Gastrocnemius medialis (tissue), 4 donors: ENCODE data around the gene ILKAP. TPM values are rescaled to one million over a fixed set of nuclear protein-coding genes. Genes with fewer than 3 reads are reported as not detected.

ENCODE experiments used
- ATAC-seq, 2 donors: fragments of 150-250 bp; one replicate each; pipeline ENCODE4 v1.9.1; 2016
- DNase-seq, 2 donors: peaks; one replicate each; pipeline ENCODE4 v3.0.0-alpha.2; 2019
- H3K27ac ChIP-seq, 4 donors: fragments of 200-600 bp; sonication (generic); 1 replicate in 1 of 4; 2 replicates in 3 of 4; pipeline ENCODE4 v1.5.1; 2016 to 2018; ENCODE audit warnings: mild to moderate bottlenecking in 2 of 4, moderate library complexity in 1 of 4
- H3K27me3 ChIP-seq, 3 donors: fragments of 200-600 bp; sonication (generic) in 2 of 3; 1 replicate in 1 of 3; 2 replicates in 2 of 3; pipeline versions ENCODE4 v1.5.1 to v1.6.0; 2016 to 2019; ENCODE audit warnings: mild to moderate bottlenecking in 1 of 3, moderate library complexity in 1 of 3
- H3K36me3 ChIP-seq, 2 donors: fragments of 200-600 bp; sonication (generic) in 1 of 2; one replicate each; pipeline ENCODE4 v1.5.1; 2017 to 2018
- H3K4me1 ChIP-seq, 2 donors: fragments of 200-600 bp; sonication (generic) in 1 of 2; one replicate each; pipeline ENCODE4 v1.5.1; 2016 to 2017; ENCODE audit warnings: mild to moderate bottlenecking in 2 of 2
- H3K4me3 ChIP-seq, 4 donors: fragments of 200-600 bp; sonication (generic) in 3 of 4; 1 replicate in 1 of 4; 2 replicates in 3 of 4; pipeline ENCODE4 v1.5.1; 2016 to 2019; ENCODE audit warnings: mild to moderate bottlenecking in 2 of 4
- H3K9me3 ChIP-seq, 3 donors: fragments of 200-600 bp; sonication (generic) in 2 of 3; 1 replicate in 1 of 3; 2 replicates in 2 of 3; pipeline ENCODE4 v1.5.1; 2016 to 2019
- CTCF ChIP-seq, 5 experiments: fragments of 450-650 bp in 3 of 5; fragments of 200-600 bp in 2 of 5; sonication (generic) in 2 of 5; IDR thresholded peaks in 4 of 5; conservative IDR thresholded peaks in 1 of 5; 1 replicate in 4 of 5; 2 replicates in 1 of 5; pipeline ENCODE4 v1.5.1; 2016 to 2019; ENCODE audit warnings: antibody characterized with exemption in 5 of 5, mild to moderate bottlenecking in 3 of 5, moderate library complexity in 3 of 5
- POLR2A ChIP-seq, 2 donors: fragments of 450-650 bp; IDR thresholded peaks; one replicate each; pipeline ENCODE4 v1.6.1; 2017; ENCODE audit warnings: antibody characterized with exemption in 2 of 2, mild to moderate bottlenecking in 2 of 2, moderate library complexity in 2 of 2
- in situ Hi-C, 4 donors: fragments of 200-750 bp; cut with MboI; loops; one replicate each; pipeline versions ENCODE4 v1.15.0 to v1.8.0; 2017; ENCODE audit warnings: low sequenced_read_pairs in 4 of 4
- intact Hi-C: fragments of 100-400 bp; cut with DNase I; formaldehyde crosslinking; loops from one replicate; pipeline ENCODE4 v1.15.1; 2023; ENCODE audit warnings: low total_unique reads
- total RNA-seq, 4 donors: library from RNA; depleted of rRNA; stranded (reverse); fragments of >200 nt; gene quantifications; one replicate each; pipeline versions ENCODE4 v1.1.0 to v1.2.3, GENCODE V29; 2016

The ILKAP gene
- total RNA-seq, 4 donors from 2014 or later: 16.6 to 30.1 (median 23.3) TPM

GRCh38 chr2:238250896-238251295, 47.4 kb upstream of the ILKAP start:
- ATAC-seq (no peak), DNase-seq (no peak)
- Histone ChIP-seq H3K9me3 (no peaks in the 10 kb centered on the region), H3K36me3 (peaks cover 4 to 60% of the 10 kb centered on the region in 2 donors), H3K27ac (no peak overlapping the region), H3K4me1 (peaks cover 23 to 34% of the 10 kb centered on the region in 2 donors), H3K4me3 (no peak overlapping the region), H3K27me3 (no peaks in the 10 kb centered on the region)
- in situ Hi-C loops (loop anchor here in 2 of 4 donors (25.0 kb wide), 2 partner anchors 289 to 389 kb away; partner anchors contain the start of genes RAMP1 (in 1 of the 2) and UBE2F (in 1 of the 2)), intact Hi-C loops (no loop called here)
- TF ChIP-seq CTCF (IDR thresholded peaks at IDR 0.05 in 4 of 5, conservative IDR thresholded peaks at IDR 0.05 in 1 of 5) (no peak), POLR2A (IDR thresholded peaks at IDR 0.05) (no peak)

- H3K36me3 ChIP-seq: peaks cover 0 to 41% of the 10 kb centered on the region in 2 donors
- TF ChIP-seq CTCF (IDR thresholded peaks at IDR 0.05 in 4 of 5, conservative IDR thresholded peaks at IDR 0.05 in 1 of 5): no peak
- no peak for TF ChIP-seq POLR2A (IDR thresholded peaks at IDR 0.05)
- no peaks in the 10 kb centered on the region for H3K9me3 ChIP-seq
- H3K4me1 ChIP-seq: peaks cover 34 to 49% of the 10 kb centered on the region in 2 donors
- H3K27me3 ChIP-seq: no peaks in the 10 kb centered on the region
- ATAC-seq (peak; percentile 3 to 13), DNase-seq (no peak)
- H3K4me3 ChIP-seq: no peak overlapping the region
- in situ Hi-C loops (no loop called here), intact Hi-C loops (loop anchor here (5.0 kb wide), 1 partner anchor 74 kb away; the partner anchor contains the start of gene TRAF3IP1)
- H3K27ac ChIP-seq: peak overlapping the region; percentile 89 to 96 (median 92)
Measured at GRCh38 chr2:238247841-238248453, 44.5 kb upstream of the ILKAP start.

GRCh38 chr2:238247002-238247822, 43.7 kb upstream of the ILKAP start:
- Histone ChIP-seq H3K27me3 (no peaks in the 10 kb centered on the region), H3K27ac (peak overlapping the region; percentile 89 to 96 (median 92)), H3K9me3 (no peaks in the 10 kb centered on the region), H3K36me3 (peaks cover 0 to 34% of the 10 kb centered on the region in 2 donors), H3K4me3 (no peak overlapping the region), H3K4me1 (peaks cover 42 to 56% of the 10 kb centered on the region in 2 donors)
- DNase-seq (peak; percentile 77 to 87), ATAC-seq (peak; percentile 82 to 89)
- in situ Hi-C loops (no loop called here), intact Hi-C loops (loop anchor here (5.0 kb wide), 1 partner anchor 75 kb away; the partner anchor contains the start of gene TRAF3IP1)
- TF ChIP-seq CTCF (IDR thresholded peaks at IDR 0.05 in 4 of 5, conservative IDR thresholded peaks at IDR 0.05 in 1 of 5) (no peak), POLR2A (IDR thresholded peaks at IDR 0.05) (no peak)

GRCh38 chr2:238244151-238244550, 40.7 kb upstream of the ILKAP start:
- ATAC-seq: no peak
- Histone ChIP-seq H3K4me1 (peaks cover 60 to 65% of the 10 kb centered on the region in 2 donors), H3K36me3 (peaks cover 0 to 13% of the 10 kb centered on the region in 2 donors)

More at GRCh38 chr2:238244151-238244550, 40.7 kb upstream of the ILKAP start:
- Histone ChIP-seq H3K27me3 (no peaks in the 10 kb centered on the region), H3K4me3 (no peak overlapping the region), H3K27ac (no peak overlapping the region), H3K9me3 (no peaks in the 10 kb centered on the region)
- DNase-seq: no peak
- TF ChIP-seq CTCF (IDR thresholded peaks at IDR 0.05 in 4 of 5, conservative IDR thresholded peaks at IDR 0.05 in 1 of 5) (no peak), POLR2A (IDR thresholded peaks at IDR 0.05) (no peak)
- in situ Hi-C loops (no loop called here), intact Hi-C loops (no loop called here)
